HL-60 (cell line): ENCODE data around the gene ZSCAN5B.

Source experiments
- DNase-seq, 2 experiments: peaks; one replicate each; pipeline ENCODE4 v3.0.0-alpha.2; 2010 to 2020; ENCODE audit warnings: low read depth in 1 of 2, low spot score in 1 of 2
- H3K27ac ChIP-seq: fragments of 250-450 bp; sonication (Bioruptor Pico); replicated peaks from 2 replicates; pipeline ENCODE4 v1.5.1; 2020; ENCODE audit warnings: mild to moderate bottlenecking, moderate library complexity
- H3K27me3 ChIP-seq: fragments of 250-450 bp; sonication (Bioruptor Pico); 2 replicates; pipeline ENCODE4 v1.5.1; 2021; ENCODE audit warnings: mild to moderate bottlenecking, moderate library complexity; ENCODE audit not compliant: insufficient read depth, poor library complexity, severe bottlenecking
- H3K4me3 ChIP-seq: replicated peaks from 2 replicates; pipeline ENCODE4 v1.5.1; 2011; ENCODE audit warnings: mild to moderate bottlenecking, control low read depth, low read length; ENCODE audit not compliant: insufficient read depth
- CTCF ChIP-seq: IDR thresholded peaks from one replicate; pipeline ENCODE4 v1.5.1; 2011; ENCODE audit warnings: low read length, control low read depth, inconsistent platforms; ENCODE audit not compliant: insufficient read depth
- GABPA ChIP-seq: IDR thresholded peaks from 2 replicates; pipeline ENCODE4 v1.6.1; 2012; ENCODE audit warnings: low read depth
- POLR2AphosphoS5 ChIP-seq: IDR thresholded peaks from 2 replicates; pipeline ENCODE4 v1.6.1; 2012; ENCODE audit warnings: low read depth
- REST ChIP-seq: IDR thresholded peaks from 2 replicates; pipeline ENCODE4 v1.6.1; 2012; ENCODE audit warnings: low read depth; ENCODE audit not compliant: insufficient replicate concordance
- SPI1 ChIP-seq: IDR thresholded peaks from 2 replicates; pipeline ENCODE4 v1.6.1; 2012; ENCODE audit warnings: low read depth, mild to moderate bottlenecking, borderline replicate concordance

Gene ZSCAN5B

GRCh38 chr19:56146904-56147303, 50.7 kb downstream of the ZSCAN5B start:
- TF ChIP-seq POLR2AphosphoS5 = no peak
- no peak for TF ChIP-seq REST
- no peak for TF ChIP-seq GABPA
- no peak for TF ChIP-seq CTCF
- no peak for TF ChIP-seq SPI1
- H3K27ac ChIP-seq = no peak overlapping the region
- no peak for DNase-seq
- no peaks in the 10 kb centered on the region for H3K27me3 ChIP-seq
- H3K4me3 ChIP-seq = no peak overlapping the region

GRCh38 chr19:56145698-56146097, 51.9 kb downstream of the ZSCAN5B start:
- Histone ChIP-seq H3K27me3 (no peaks in the 10 kb centered on the region), H3K27ac (no peak overlapping the region), H3K4me3 (no peak overlapping the region)
- no peak for DNase-seq
- TF ChIP-seq POLR2AphosphoS5 (no peak), CTCF (no peak), REST (no peak), GABPA (no peak)

- DNase-seq = no peak
- Histone ChIP-seq H3K27ac (no peak overlapping the region), H3K4me3 (no peak overlapping the region), H3K27me3 (no peaks in the 10 kb centered on the region)
- TF ChIP-seq POLR2AphosphoS5 (no peak), GABPA (no peak), REST (no peak), CTCF (no peak), SPI1 (no peak)
Observed at GRCh38 chr19:56144831-56145230, 52.8 kb downstream of the ZSCAN5B start.
